22Rv1 (cell line): ENCODE results near the gene PRR33.

Experiments used
- CTCF ChIP-seq: fragments of 450-650 bp; IDR thresholded peaks from 2 replicates; pipeline ENCODE4 v1.5.1; 2017; ENCODE audit warnings: mild to moderate bottlenecking
- ZFX ChIP-seq: fragments of 450-650 bp; IDR thresholded peaks from 2 replicates; pipeline ENCODE4 v1.6.1; 2017; ENCODE audit warnings: antibody characterized with exemption, borderline replicate concordance

- TF ChIP-seq CTCF, result no peak
- no peak for TF ChIP-seq ZFX
These were observed 39.3 kb downstream of the PRR33 start for GRCh38 chr11:1852271-1852876.
